Left lung (tissue), 10 donors: ENCODE results near the gene ALDH3A2. TPM values are rescaled to one million over a fixed set of nuclear protein-coding genes. Genes with fewer than 3 reads are reported as not detected.

ENCODE experiments used
- ATAC-seq: fragments of 200-7000 bp; cut with Tn5 transposase; one replicate; pipeline ENCODE4 v1.9.1; 2020; ENCODE audit warnings: moderate library complexity
- DNase-seq, 4 donors: peaks; one replicate each; pipeline ENCODE4 v3.0.0-alpha.2; 2013 to 2020
- H3K27ac ChIP-seq, 2 donors: fragments of 200-600 bp; sonication (generic) in 1 of 2; one replicate each; pipeline versions ENCODE4 v1.5.0 to v1.8.0; 2020 to 2021
- H3K27me3 ChIP-seq, 2 donors: fragments of 200-600 bp; sonication (generic) in 1 of 2; one replicate each; pipeline versions ENCODE4 v1.5.0 to v1.8.0; 2020 to 2021
- H3K36me3 ChIP-seq, 2 donors: fragments of 200-600 bp; sonication (generic) in 1 of 2; one replicate each; pipeline versions ENCODE4 v1.5.0 to v1.8.0; 2020 to 2021
- H3K4me1 ChIP-seq, 2 donors: fragments of 200-600 bp; one replicate each; pipeline ENCODE4 v1.8.0; 2021
- H3K4me3 ChIP-seq, 2 donors: fragments of 200-600 bp; sonication (generic) in 1 of 2; one replicate each; pipeline versions ENCODE4 v1.5.0 to v1.8.0; 2020 to 2021; ENCODE audit warnings: mild to moderate bottlenecking in 1 of 2
- H3K9me3 ChIP-seq, 2 donors: fragments of 200-600 bp; sonication (generic) in 1 of 2; one replicate each; pipeline versions ENCODE4 v1.5.0 to v1.8.0; 2020 to 2021
- CTCF ChIP-seq, 2 donors: fragments of 200-600 bp; sonication (generic) in 1 of 2; IDR thresholded peaks; one replicate each; pipeline versions ENCODE4 v1.5.0 to v1.8.0; 2021; ENCODE audit warnings: antibody characterized with exemption in 2 of 2
- intact Hi-C, 2 donors: fragments of 100-400 bp; cut with DNase I; formaldehyde crosslinking; loops; one replicate each; pipeline versions ENCODE4 v1.11.2 to v1.14.2; 2022
- polyA plus RNA-seq, 6 donors: library from polyadenylated mRNA; unstranded; fragments of 120-200 nt; gene quantifications; one replicate each; pipeline ENCODE4 v1.2.1, GENCODE V29; 2013; ENCODE audit not compliant: insufficient read length in 6 of 6
- total RNA-seq, 2 donors: library from RNA; stranded (reverse); fragmentation: NEBNext Ultra II Directional; extraction: Animal tissue kit (Norgen Biotek cat#: 25700); gene quantifications; one replicate each; pipeline ENCODE4 v1.2.1, GENCODE V29; 2021
- donor health status: DM: no; HTN: yes; CAD: no.
- donor health status: DM: no; HTN: no; CAD: no.

Gene ALDH3A2
- total and polyA plus RNA-seq, 8 donors = 57.6 to 208 (median 70.1) TPM

GRCh38 chr17:19705771-19706770 is 57.5 kb downstream of the ALDH3A2 start:
- H3K4me1 ChIP-seq = peaks cover 0 to 4% of the 10 kb centered on the region in 2 donors
- no peak overlapping the region for H3K27ac ChIP-seq
- no peak for ATAC-seq

GRCh38 chr17:19706791-19707727 is 58.5 kb downstream of the ALDH3A2 start:
- Histone ChIP-seq H3K36me3 (no peaks in the 10 kb centered on the region), H3K4me3 (no peak overlapping the region), H3K4me1 (peaks cover 0 to 4% of the 10 kb centered on the region in 2 donors), H3K9me3 (no peaks in the 10 kb centered on the region), H3K27ac (no peak overlapping the region), H3K27me3 (no peaks in the 10 kb centered on the region)
- no peak for TF ChIP-seq CTCF (IDR thresholded peaks at IDR 0.05)
- intact Hi-C loops = no loop called here
- ATAC-seq (no peak), DNase-seq (peak in 1 of 4 donors; percentile 53)

More at GRCh38 chr17:19705771-19706770, 57.5 kb downstream of the ALDH3A2 start:
- no peak overlapping the region for H3K4me3 ChIP-seq
- H3K9me3 ChIP-seq = no peaks in the 10 kb centered on the region
- intact Hi-C loops = no loop called here
- peak in 1 of 4 donors; percentile 49 for DNase-seq
- TF ChIP-seq CTCF (IDR thresholded peaks at IDR 0.05) = no peak
- H3K27me3 ChIP-seq = no peaks in the 10 kb centered on the region
- no peaks in the 10 kb centered on the region for H3K36me3 ChIP-seq

GRCh38 chr17:19707728-19708221 is 59.2 kb downstream of the ALDH3A2 start:
- H3K9me3 ChIP-seq = no peaks in the 10 kb centered on the region
- H3K4me1 ChIP-seq = peaks cover 0 to 4% of the 10 kb centered on the region in 2 donors
- no peak for ATAC-seq
- no peak for TF ChIP-seq CTCF (IDR thresholded peaks at IDR 0.05)
- peak in 1 of 4 donors; percentile 74 for DNase-seq
- H3K27me3 ChIP-seq = no peaks in the 10 kb centered on the region
- no peak overlapping the region for H3K4me3 ChIP-seq
- intact Hi-C loops = no loop called here
- no peak overlapping the region for H3K27ac ChIP-seq
- no peaks in the 10 kb centered on the region for H3K36me3 ChIP-seq

GRCh38 chr17:19708431-19709175 is 60.1 kb downstream of the ALDH3A2 start:
- no peak for DNase-seq
- intact Hi-C loops = no loop called here

More at GRCh38 chr17:19708431-19709175, 60.1 kb downstream of the ALDH3A2 start:
- Histone ChIP-seq H3K27ac (no peak overlapping the region), H3K4me3 (no peak overlapping the region), H3K9me3 (no peaks in the 10 kb centered on the region), H3K4me1 (no peaks in the 10 kb centered on the region), H3K27me3 (no peaks in the 10 kb centered on the region), H3K36me3 (no peaks in the 10 kb centered on the region)
- ATAC-seq = no peak
- no peak for TF ChIP-seq CTCF (IDR thresholded peaks at IDR 0.05)
